T-helper 1 cell treated with Interleukin-12 subunit alpha and Interleukin-12 subunit beta and Interleukin-4 antibody, amounts not matched to agents 30 μg/mL and 1 μg/mL, for 36 hours (primary cell): Measurements from ENCODE around the gene CHSY1.

Experiments used
- H3K27ac Mint-ChIP-seq: one replicate; pipeline ENCODE4 v1.8.0; 2021; ENCODE audit warnings: mild to moderate bottlenecking, mixed read lengths
- H3K27me3 Mint-ChIP-seq: one replicate; pipeline ENCODE4 v1.8.0; 2021; ENCODE audit warnings: low read depth, mixed read lengths
- H3K36me3 Mint-ChIP-seq: one replicate; pipeline ENCODE4 v1.8.0; 2021; ENCODE audit warnings: low read depth, mixed read lengths
- H3K4me1 Mint-ChIP-seq: one replicate; pipeline ENCODE4 v1.8.0; 2021; ENCODE audit warnings: low read depth, mixed read lengths
- H3K4me3 Mint-ChIP-seq: one replicate; pipeline ENCODE4 v1.8.0; 2021; ENCODE audit warnings: mild to moderate bottlenecking, moderate library complexity, mixed read lengths
- H3K9me3 Mint-ChIP-seq: one replicate; pipeline ENCODE4 v1.8.0; 2021; ENCODE audit warnings: mixed read lengths

CHSY1 gene

GRCh38 chr15:101243420-101243819, 8.4 kb downstream of the CHSY1 start:
- Mint-ChIP-seq H3K4me3 (peak overlapping the region; percentile 49), H3K9me3 (no peaks in the 10 kb centered on the region), H3K27ac (peak overlapping the region; percentile 84), H3K27me3 (no peaks in the 10 kb centered on the region), H3K36me3 (peaks cover 35% of the 10 kb centered on the region), H3K4me1 (peaks cover 93% of the 10 kb centered on the region)

- H3K4me1 Mint-ChIP-seq, result peaks cover 89% of the 10 kb centered on the region
- H3K36me3 Mint-ChIP-seq, result peaks cover 36% of the 10 kb centered on the region
- H3K9me3 Mint-ChIP-seq, result no peaks in the 10 kb centered on the region
- H3K27ac Mint-ChIP-seq, result peak overlapping the region; percentile 84
- H3K27me3 Mint-ChIP-seq, result no peaks in the 10 kb centered on the region
- H3K4me3 Mint-ChIP-seq, result peak overlapping the region; percentile 79
Observed at GRCh38 chr15:101242999-101243336, 8.9 kb downstream of the CHSY1 start.

DNA sequence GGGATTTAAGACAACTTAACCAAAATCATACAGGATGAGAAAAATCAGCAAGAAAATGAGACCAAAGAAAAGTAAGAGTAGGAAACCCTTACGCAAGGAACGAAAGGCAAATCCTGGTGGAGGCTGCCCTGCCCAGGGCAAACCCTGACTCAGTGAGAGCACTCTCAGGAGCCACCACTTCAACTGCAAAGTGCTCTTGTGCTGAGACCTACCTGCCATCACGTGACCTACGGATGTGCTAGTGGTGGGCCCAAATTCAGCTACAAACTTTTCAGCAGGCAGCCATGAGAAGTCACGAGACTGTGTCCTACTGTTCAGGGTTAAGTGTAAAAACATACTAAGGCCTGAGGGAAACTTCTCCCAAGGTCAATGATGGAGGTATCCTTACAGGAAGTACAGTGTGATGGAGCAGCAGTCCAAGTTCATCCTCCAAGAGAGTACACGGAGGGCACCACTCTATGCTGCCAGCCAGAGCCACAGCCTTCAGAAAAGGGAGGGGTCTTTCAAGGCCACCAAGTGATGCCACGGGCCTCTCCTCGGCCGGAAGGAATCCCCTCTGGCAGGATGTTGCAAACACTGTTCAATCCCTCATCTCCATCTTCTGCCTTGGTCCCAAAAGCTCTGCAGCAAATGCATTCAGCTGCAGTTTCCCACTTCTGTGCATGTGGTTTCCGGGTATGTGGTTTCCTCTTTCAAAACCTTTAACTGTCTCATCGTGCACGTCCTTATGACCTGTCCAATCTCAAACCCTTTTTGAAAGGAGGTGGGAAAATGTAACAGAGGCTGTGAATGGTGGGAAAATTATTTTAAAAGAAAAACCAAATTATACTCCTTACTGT, 9.5 kb downstream of the CHSY1 start:
- Mint-ChIP-seq H3K4me1 (peaks cover 85% of the 10 kb centered on the region), H3K27ac (peak overlapping the region; percentile 84), H3K36me3 (peaks cover 32% of the 10 kb centered on the region), H3K4me3 (peak overlapping the region; percentile 79), H3K27me3 (no peaks in the 10 kb centered on the region), H3K9me3 (no peaks in the 10 kb centered on the region)

DNA sequence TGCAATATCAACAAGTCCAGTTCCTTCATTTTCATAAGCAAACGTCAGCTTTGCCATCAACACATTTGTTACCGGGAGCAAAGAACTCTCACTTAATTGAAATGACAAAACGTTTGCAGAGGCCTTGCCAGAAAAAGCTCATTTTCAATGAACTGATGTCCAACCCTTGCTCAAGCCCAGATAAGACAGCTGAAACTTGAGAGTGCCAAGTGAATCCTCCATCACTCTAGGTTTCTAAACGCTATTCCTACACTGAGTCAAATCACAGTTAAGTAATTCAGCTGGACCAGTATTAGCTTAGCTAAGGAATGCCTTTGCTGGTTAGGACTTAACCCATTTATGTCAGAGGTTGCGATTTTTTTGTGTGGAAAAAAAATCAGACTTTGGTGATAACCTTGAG, 11.5 kb downstream of the CHSY1 start:
- Mint-ChIP-seq H3K36me3 (peaks cover 36% of the 10 kb centered on the region), H3K27me3 (no peaks in the 10 kb centered on the region), H3K4me1 (peaks cover 75% of the 10 kb centered on the region), H3K27ac (no peak overlapping the region), H3K4me3 (no peak overlapping the region), H3K9me3 (no peaks in the 10 kb centered on the region)

GRCh38 chr15:101239724-101240136, 12.1 kb downstream of the CHSY1 start:
- peaks cover 72% of the 10 kb centered on the region for H3K4me1 Mint-ChIP-seq
- peaks cover 36% of the 10 kb centered on the region for H3K36me3 Mint-ChIP-seq
- no peaks in the 10 kb centered on the region for H3K27me3 Mint-ChIP-seq
- H3K27ac Mint-ChIP-seq, result peak overlapping the region; percentile 90
- H3K4me3 Mint-ChIP-seq, result peak overlapping the region; percentile 72
- H3K9me3 Mint-ChIP-seq, result no peaks in the 10 kb centered on the region

DNA sequence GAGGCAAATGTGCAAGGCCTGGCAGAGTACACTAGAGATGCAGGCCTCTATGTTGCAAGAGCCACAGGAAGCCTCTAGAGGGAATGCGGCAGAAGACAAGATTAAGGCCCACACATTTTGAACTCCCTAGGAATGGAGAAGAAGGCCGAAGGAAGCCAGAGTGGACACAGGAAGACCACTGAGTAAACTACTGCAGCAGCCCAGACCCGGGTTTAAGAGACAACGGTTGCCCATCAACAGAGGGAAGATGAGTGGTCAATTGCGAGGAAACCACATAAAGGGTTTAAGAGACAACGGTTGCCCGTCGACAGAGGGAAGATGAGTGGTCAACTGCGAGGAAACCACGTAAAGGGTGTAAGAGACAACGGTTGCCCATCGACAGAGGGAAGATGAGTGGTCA, 14.6 kb downstream of the CHSY1 start:
- H3K4me3 Mint-ChIP-seq, result no peak overlapping the region

GRCh38 chr15:101233651-101234280, 18.1 kb downstream of the CHSY1 start:
- no peaks in the 10 kb centered on the region for H3K27me3 Mint-ChIP-seq
- peaks cover 63% of the 10 kb centered on the region for H3K36me3 Mint-ChIP-seq
- H3K4me1 Mint-ChIP-seq, result peaks cover 58% of the 10 kb centered on the region
- no peak overlapping the region for H3K4me3 Mint-ChIP-seq
- peaks cover 8% of the 10 kb centered on the region for H3K9me3 Mint-ChIP-seq
- no peak overlapping the region for H3K27ac Mint-ChIP-seq

More for the DNA sequence above, 14.6 kb downstream of the CHSY1 start:
- peaks cover 46% of the 10 kb centered on the region for H3K36me3 Mint-ChIP-seq
- H3K27me3 Mint-ChIP-seq, result no peaks in the 10 kb centered on the region
- no peaks in the 10 kb centered on the region for H3K9me3 Mint-ChIP-seq
- peaks cover 68% of the 10 kb centered on the region for H3K4me1 Mint-ChIP-seq
- peak overlapping the region; percentile 39 for H3K27ac Mint-ChIP-seq

DNA sequence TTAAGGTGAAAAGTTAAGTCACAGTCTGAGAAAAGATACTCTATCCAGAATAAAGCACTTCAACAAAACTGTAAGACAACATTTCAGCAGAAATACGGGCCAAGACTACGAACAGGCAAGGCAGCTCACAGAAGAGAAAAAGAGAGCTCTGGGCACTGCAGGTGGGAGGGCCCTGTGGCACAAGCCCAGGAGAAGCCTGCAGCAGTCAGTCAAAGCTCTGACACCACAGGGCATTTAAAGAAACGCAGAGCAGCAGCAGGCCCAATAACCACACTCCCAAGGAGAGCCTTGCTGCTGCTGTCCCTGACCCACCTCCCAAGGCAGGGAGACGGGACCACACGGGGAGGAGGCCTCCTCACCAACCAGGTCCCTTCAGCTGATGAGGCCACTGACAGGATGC, 19.2 kb downstream of the CHSY1 start:
- no peaks in the 10 kb centered on the region for H3K27me3 Mint-ChIP-seq
- peaks cover 62% of the 10 kb centered on the region for H3K4me1 Mint-ChIP-seq
- H3K36me3 Mint-ChIP-seq, result peaks cover 70% of the 10 kb centered on the region
- H3K9me3 Mint-ChIP-seq, result peaks cover 18% of the 10 kb centered on the region
- no peak overlapping the region for H3K4me3 Mint-ChIP-seq
- no peak overlapping the region for H3K27ac Mint-ChIP-seq

GRCh38 chr15:101228313-101228712, 23.5 kb downstream of the CHSY1 start:
- H3K4me1 Mint-ChIP-seq, result peaks cover 60% of the 10 kb centered on the region
- H3K27ac Mint-ChIP-seq, result peak overlapping the region; percentile 43
- peaks cover 20% of the 10 kb centered on the region for H3K9me3 Mint-ChIP-seq
- no peaks in the 10 kb centered on the region for H3K27me3 Mint-ChIP-seq
- peak overlapping the region; percentile 8 for H3K4me3 Mint-ChIP-seq
- peaks cover 64% of the 10 kb centered on the region for H3K36me3 Mint-ChIP-seq

GRCh38 chr15:101225658-101226057, 26.2 kb downstream of the CHSY1 start:
- no peak overlapping the region for H3K4me3 Mint-ChIP-seq
- peaks cover 51% of the 10 kb centered on the region for H3K4me1 Mint-ChIP-seq
- peaks cover 20% of the 10 kb centered on the region for H3K9me3 Mint-ChIP-seq
- H3K27ac Mint-ChIP-seq, result peak overlapping the region; percentile 27
- H3K27me3 Mint-ChIP-seq, result no peaks in the 10 kb centered on the region
- peaks cover 48% of the 10 kb centered on the region for H3K36me3 Mint-ChIP-seq

- no peak overlapping the region for H3K4me3 Mint-ChIP-seq
- H3K4me1 Mint-ChIP-seq, result peaks cover 51% of the 10 kb centered on the region
- no peaks in the 10 kb centered on the region for H3K9me3 Mint-ChIP-seq
- H3K27ac Mint-ChIP-seq, result peak overlapping the region; percentile 66
- H3K27me3 Mint-ChIP-seq, result no peaks in the 10 kb centered on the region
- H3K36me3 Mint-ChIP-seq, result peaks cover 28% of the 10 kb centered on the region
Observed at GRCh38 chr15:101221902-101222301, 29.9 kb downstream of the CHSY1 start.

DNA sequence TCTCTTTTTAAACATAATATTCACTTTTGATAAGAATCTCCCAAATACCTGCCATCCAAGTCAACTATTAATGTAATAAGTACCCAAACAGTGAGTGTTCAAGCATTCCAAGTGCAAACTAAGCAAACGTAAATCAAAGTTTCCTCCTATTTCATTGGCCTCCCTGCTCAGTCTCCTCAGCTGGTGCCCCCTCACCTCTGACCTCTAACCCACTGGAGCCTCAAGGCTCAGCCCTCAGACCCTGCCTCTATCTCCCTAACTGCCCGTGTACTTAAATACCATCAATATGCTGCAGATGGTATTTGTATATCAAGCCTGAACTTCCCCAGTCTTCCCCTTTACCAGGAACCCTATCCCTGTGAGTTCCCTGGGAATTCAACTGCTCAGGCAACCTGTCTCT, 31.8 kb downstream of the CHSY1 start:
- no peak overlapping the region for H3K27ac Mint-ChIP-seq
- H3K4me1 Mint-ChIP-seq, result peaks cover 48% of the 10 kb centered on the region
- H3K9me3 Mint-ChIP-seq, result no peaks in the 10 kb centered on the region
- no peaks in the 10 kb centered on the region for H3K27me3 Mint-ChIP-seq
- no peak overlapping the region for H3K4me3 Mint-ChIP-seq
- H3K36me3 Mint-ChIP-seq, result peaks cover 25% of the 10 kb centered on the region

DNA sequence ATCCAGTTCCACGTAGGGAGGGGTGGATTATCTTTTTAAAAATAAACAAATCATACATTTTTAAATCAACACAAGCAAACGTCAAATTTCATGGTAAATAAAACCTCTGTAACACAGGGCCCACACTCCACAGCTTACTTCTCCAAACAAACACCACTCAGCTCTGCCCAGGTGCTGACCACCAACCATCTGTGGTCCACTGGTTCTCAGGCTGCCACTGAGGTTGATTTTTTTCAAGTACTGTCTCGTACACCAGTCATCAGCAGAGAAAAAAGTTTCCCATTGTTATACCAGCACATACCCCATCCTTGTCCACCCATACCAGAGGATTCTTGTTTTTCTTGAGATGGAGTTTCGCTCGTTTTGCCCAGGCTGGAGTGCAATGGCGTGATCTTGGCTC, 32.4 kb downstream of the CHSY1 start:
- H3K27ac Mint-ChIP-seq, result no peak overlapping the region
- peaks cover 48% of the 10 kb centered on the region for H3K4me1 Mint-ChIP-seq
- no peaks in the 10 kb centered on the region for H3K9me3 Mint-ChIP-seq
- no peaks in the 10 kb centered on the region for H3K27me3 Mint-ChIP-seq
- peaks cover 26% of the 10 kb centered on the region for H3K36me3 Mint-ChIP-seq
- H3K4me3 Mint-ChIP-seq, result no peak overlapping the region

DNA sequence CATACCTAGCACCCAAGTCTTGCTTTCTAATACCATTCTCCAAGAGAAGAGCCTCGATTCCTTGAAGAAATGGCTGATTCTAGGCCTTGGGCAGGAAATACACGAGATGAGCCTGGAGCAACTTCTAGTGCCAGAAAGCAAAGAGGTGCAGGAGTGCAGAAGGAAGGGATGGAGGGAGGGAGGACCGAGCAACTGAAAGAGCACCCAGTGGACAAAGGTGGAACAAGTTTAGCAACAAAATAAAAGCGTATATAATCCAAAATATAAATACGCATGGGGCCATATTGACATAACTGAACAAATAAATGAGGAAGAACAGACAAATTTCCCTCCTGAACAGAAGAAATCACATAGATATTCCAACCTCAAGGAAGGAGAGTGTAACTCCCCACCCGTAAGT, 34.4 kb downstream of the CHSY1 start:
- Mint-ChIP-seq H3K4me3 (no peak overlapping the region), H3K4me1 (peaks cover 56% of the 10 kb centered on the region), H3K27ac (no peak overlapping the region), H3K36me3 (peaks cover 26% of the 10 kb centered on the region), H3K27me3 (no peaks in the 10 kb centered on the region), H3K9me3 (no peaks in the 10 kb centered on the region)

DNA sequence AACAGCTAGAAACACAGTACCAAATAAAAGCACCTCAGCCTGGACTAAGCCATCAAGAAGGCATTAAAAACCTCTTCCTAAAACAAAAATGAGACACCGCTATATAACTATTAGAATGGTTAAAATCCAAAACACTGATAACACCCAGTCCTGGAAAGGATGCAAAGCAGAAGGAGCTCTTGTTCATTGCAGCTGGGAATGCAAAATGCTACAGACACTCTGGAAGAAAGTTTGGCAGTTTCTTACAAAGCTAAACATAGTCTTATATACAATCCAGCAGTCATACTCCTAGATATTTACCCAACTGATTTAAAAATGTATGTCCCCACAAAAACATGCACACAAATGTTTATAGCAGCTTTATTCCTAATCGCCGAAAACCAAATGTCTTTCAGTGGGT, 35.7 kb downstream of the CHSY1 start:
- peaks cover 24% of the 10 kb centered on the region for H3K36me3 Mint-ChIP-seq
- H3K9me3 Mint-ChIP-seq, result no peaks in the 10 kb centered on the region
- no peaks in the 10 kb centered on the region for H3K27me3 Mint-ChIP-seq
- H3K4me3 Mint-ChIP-seq, result no peak overlapping the region
- no peak overlapping the region for H3K27ac Mint-ChIP-seq
- peaks cover 60% of the 10 kb centered on the region for H3K4me1 Mint-ChIP-seq
